ENCODE measurements around the gene ASIC1.

Gene ASIC1

GRCh38 chr12:50085615-50086072 lies 28.2 kb downstream of the ASIC1 start:
- DNase-seq, result no peak

- no peak for DNase-seq
Measured at GRCh38 chr12:50086148-50086547, 28.8 kb downstream of the ASIC1 start.

GRCh38 chr12:50087151-50087550 lies 29.8 kb downstream of the ASIC1 start:
- no peak for DNase-seq

GRCh38 chr12:50087995-50088394 lies 30.6 kb downstream of the ASIC1 start:
- DNase-seq, result no peak

DNA sequence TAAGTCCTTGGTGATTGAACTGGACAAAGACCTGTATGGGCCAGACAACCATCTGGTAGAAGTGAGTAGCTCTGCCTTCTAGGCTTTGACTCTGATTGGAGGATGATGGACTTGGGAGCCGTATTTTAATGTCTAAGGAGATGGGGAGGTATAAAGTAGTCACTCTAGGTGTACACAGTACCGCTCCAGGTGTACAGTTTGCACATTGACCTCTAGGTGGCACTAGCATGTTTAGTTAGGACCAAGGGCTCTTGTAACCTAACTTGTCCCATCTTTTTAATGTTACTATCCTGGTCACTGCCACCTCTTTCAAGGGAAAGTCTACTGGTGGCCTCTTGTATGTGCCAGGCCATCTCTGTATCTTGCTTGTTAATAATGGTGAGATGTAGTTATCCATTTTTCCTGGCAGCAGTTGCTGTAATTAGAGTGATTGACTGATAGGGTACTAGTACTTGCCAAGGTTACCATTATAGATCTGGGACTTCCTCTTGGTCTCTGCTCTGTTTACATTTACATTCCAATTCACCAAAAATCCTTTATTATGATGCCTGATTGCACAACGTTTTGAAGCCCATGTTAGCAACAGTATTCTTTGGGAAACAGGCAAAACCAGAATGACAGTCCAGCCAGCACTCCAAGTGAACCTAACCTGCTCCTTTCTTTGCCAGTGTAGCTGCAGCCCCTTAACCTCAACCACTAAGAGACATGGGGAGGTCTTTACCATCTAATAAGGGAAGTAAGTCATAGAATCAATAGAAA lies 31.4 kb downstream of the ASIC1 start:
- DNase-seq, result peak; percentile 60

DNA sequence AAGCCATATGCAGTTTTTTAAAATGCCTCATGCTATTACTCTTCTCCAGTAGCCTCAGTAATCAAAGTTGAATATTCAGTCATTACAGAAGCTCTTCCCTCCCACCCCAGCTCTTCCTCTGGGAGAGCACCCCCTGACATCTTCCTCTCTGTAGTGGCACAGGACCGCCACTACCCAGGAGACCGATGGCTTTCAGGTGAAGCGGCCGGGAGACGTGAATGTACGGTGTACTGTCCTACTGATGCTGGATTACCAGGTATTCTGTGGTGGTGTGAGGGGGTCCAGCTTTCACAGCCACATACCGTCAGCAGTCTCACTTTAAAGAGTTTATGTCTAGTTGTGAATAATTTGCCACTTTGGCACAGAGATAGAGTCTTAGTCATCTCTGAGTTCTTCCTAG lies 32.3 kb downstream of the ASIC1 start:
- DNase-seq, result no peak

DNA sequence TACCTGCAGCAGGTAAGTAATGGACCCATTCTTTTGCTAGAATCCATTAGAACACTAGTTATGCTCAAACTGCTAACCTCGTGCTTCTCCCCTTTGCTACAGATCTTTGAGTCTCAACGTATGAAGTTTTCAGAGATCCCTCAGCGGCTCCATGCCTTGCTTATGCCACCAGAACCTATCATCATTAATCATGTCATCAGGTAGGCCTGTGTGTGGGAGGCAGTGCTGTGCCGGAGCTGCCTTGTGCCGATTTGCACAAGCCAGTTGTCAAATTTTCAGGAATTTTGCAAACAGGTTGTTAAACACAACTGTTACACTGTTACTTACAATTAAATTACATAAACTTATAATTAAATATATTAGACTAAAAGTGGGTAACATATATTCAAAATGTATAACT lies 33.0 kb downstream of the ASIC1 start:
- DNase-seq, result no peak

- DNase-seq, result no peak
Measured at GRCh38 chr12:50097952-50098351, 40.6 kb downstream of the ASIC1 start.

DNA sequence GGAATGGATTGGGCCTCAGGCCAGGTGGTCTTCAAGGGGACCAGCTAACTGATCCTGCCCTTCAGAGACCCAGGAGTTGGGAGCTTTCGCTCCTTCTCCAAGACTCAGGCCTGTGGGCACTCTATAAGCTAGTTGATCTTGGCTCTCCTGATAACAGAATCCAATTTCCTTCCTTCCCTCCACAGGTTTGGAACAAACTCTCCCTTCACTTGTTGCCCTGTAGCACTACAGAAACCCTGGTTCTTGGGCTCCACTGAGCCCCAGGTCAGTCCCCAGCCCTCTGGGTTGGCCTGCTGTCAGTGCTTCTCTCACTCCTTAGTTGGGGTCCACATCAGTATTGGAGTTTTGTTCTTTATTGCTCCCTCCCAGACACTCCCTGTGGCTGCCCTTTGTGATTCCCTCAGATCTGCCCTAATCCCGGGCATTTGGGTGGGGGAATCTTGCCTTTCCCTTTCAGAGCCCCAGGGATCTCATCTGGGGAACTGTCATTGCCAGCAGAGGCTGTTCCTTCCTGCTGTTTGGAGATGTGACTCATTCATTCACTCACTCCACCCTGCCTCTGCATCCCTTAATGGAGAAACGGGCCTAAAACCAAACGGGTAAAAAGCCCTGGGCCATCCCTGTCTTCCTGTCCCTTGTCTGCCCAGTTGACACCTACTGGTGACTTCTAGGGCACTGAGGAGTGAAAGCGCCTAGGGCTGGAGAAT lies 42.1 kb downstream of the ASIC1 start:
- no peak for DNase-seq

DNA sequence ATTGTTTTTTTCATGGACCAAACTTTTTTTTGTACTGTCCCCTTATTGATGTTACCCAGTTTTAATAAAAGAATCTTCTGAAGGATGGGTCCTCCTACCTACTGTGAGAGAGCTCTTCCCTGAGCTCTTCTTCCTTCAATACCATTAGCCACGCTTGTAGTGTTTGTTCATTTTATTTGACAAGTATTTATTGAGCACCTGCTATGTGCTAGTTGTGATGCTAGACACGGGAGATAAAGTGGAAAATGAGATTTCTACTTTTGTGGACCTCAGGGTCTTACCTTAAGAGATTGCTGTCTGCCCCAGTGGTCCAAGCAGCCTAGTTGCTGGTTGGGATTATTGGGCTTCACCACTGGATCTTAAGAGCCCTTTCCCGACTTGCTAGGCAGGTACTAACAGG lies 43.2 kb downstream of the ASIC1 start:
- DNase-seq, result no peak

GRCh38 chr12:50101663-50102062 lies 44.3 kb downstream of the ASIC1 start:
- DNase-seq, result no peak

DNA sequence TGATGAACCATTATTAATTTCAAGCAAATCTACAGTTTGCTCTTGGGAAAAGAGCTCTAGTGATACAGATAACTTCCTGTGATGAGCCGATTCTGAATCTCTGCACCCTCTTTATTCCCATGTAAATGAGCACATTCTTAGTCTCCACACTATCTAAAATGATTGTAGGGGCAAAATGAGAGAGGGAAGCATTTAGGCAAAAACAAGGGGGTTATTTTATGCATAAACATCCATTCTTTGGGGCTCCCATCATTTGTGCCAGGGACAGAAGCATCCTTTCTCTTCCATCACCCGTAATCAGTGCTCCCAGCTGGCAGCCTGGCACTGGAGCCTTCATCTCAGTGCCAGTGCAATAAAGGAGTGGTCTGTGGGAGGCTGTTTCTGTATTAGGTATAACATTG lies 44.7 kb downstream of the ASIC1 start:
- no peak for DNase-seq

- no peak for DNase-seq
Measured at GRCh38 chr12:50102646-50103309, 45.4 kb downstream of the ASIC1 start.

- no peak for DNase-seq
Measured at GRCh38 chr12:50103351-50103750, 46.0 kb downstream of the ASIC1 start.

DNA sequence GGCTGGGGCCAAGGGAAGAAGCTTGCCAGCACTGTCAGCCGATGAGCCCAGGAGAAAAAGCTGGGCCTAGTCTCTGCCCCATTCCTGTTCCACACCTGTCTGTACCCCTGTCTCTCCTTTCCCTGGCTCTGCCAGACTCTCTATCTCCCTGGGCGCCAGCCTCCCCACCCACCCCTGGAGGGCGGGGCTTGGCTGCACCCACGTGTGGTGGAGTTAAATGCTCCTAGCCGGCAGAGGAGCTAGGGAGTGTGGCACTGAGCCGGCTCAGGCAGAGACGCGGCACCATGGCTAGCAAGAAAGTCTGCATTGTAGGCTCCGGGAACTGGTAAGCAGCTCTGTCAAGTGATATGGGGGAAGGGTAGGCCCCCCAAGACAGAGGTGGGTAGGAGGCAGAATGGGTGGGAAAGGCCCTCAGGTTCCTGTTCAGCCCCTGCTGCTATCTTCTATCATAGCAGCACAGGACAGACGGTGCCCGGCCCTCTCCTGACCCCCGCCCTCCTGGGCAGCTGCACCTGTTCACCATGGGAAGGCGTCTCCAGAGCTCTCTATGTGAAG lies 46.4 kb downstream of the ASIC1 start, which contains the start of gene GPD1:
TSS of gene GPD1 (plus strand) at position 242 of the 555 bp plus-strand sequence. CDS start at position 285, 43 bp downstream.
- peak; percentile 18 for DNase-seq

DNA sequence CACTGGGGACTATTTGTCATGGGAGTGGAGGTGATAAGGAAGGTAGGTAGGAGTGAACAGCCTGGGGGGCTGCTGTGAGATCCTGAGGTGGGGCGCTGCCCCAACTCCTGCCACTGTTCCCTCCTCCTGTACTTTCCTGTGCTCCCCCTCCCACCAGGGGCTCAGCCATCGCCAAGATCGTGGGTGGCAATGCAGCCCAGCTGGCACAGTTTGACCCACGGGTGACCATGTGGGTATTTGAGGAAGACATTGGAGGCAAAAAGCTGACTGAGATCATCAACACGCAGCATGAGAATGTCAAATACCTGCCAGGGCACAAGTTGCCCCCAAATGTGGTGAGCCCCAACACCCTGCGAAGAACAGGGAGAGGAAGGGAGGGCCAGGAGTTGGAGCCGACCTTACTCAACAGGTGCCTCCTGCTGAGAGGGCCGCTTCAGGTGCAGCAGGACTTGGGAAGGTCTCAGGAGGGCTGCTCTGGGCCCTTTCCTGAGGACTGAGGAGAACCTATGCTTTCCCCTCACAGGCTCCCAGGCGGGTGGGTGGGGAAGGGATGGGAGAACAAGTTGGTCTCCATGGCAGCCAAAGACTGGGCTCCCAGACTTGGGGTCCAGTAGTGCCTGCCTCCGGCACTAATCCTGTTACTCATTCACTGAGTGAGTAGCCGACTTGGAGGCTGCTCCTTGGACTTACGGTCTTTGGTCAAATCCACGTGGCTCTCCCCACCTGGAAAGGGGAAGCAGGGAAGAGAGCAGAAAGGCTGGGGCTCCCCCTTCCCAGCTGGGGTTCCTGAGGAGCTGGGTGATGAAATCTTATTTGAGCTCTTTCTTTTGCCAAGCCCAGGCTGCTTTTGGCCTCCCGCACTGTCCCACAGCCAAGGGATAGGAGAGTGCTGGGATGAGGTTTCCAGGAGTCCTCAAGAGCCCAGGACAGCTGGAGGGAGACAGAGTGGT lies 47.3 kb downstream of the ASIC1 start:
- DNase-seq, result no peak

DNA sequence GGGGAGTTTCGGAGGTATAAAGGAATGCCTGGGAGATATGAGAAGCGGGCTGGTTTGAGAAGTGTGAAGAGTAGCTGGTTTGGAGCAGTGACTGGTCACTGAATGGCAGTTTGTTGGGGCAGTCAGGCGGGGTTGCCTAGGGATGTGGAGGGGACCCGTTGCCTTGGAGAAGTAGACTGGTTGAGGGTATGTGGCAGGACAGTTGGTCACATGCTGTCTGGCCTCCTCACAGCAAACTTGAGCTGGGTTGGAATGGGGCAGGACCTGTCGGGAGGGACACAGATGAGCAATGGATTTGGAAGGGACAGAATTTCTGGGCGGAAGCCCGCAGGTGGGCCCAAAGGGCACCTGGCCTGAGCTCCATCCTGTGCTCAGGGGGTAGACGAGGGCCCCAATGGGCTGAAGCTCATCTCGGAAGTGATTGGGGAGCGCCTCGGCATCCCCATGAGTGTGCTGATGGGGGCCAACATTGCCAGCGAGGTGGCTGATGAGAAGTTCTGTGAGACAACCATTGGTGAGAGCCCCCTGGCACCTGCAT lies 48.6 kb downstream of the ASIC1 start:
- no peak for DNase-seq

DNA sequence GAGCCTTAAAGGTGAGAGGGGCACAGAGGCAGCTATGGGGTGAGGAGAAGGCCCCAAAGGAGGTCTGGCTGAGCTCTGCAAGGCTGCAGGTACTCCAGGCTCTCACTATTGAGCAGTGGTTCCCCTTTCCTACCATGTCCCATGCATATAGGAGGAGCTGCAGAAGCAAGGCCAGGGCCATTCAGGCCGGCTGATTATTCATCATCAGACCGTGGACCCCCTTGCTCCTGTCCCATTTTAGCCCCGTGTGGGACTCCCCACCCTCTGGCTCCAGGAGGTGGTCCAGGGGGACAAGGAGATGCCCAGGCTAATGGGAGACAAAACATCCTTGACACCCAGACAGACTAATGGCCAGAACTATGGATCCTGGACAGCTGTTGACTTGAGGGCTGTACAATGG lies 49.5 kb downstream of the ASIC1 start:
- DNase-seq, result no peak

- DNase-seq, result no peak
Measured at GRCh38 chr12:50107416-50108268, 50.2 kb downstream of the ASIC1 start.

- no peak for DNase-seq
Measured at GRCh38 chr12:50109319-50109718, 51.9 kb downstream of the ASIC1 start.

Measured in inflammatory macrophage treated with lipopolysaccharide for 4 hours (primary cell).